Subcutaneous adipose tissue (tissue), 4 donors: Measurements from ENCODE around the gene PRDX1. TPM values are rescaled to one million over a fixed set of nuclear protein-coding genes. Genes with fewer than 3 reads are reported as not detected.

ENCODE experiments used
- CTCF ChIP-seq: fragments of 450-650 bp; IDR thresholded peaks from one replicate; pipeline ENCODE4 v1.5.1; 2016; ENCODE audit warnings: low read depth, mild to moderate bottlenecking, control low read depth, antibody characterized with exemption, moderate library complexity
- total RNA-seq, 4 donors: library from RNA; depleted of rRNA; stranded (reverse); fragments of >200 nt; gene quantifications; one replicate each; pipeline ENCODE4 v1.1.0, GENCODE V29; 2016

The PRDX1 gene
- total RNA-seq, 4 donors from 2014 or later, result 159 to 328 (median 216) TPM

- no peak for TF ChIP-seq CTCF
Measured at GRCh38 chr1:45512641-45513054, 9.0 kb downstream of the PRDX1 start.

- TF ChIP-seq CTCF, result no peak
Measured at GRCh38 chr1:45510972-45511527, 10.6 kb downstream of the PRDX1 start.

DNA sequence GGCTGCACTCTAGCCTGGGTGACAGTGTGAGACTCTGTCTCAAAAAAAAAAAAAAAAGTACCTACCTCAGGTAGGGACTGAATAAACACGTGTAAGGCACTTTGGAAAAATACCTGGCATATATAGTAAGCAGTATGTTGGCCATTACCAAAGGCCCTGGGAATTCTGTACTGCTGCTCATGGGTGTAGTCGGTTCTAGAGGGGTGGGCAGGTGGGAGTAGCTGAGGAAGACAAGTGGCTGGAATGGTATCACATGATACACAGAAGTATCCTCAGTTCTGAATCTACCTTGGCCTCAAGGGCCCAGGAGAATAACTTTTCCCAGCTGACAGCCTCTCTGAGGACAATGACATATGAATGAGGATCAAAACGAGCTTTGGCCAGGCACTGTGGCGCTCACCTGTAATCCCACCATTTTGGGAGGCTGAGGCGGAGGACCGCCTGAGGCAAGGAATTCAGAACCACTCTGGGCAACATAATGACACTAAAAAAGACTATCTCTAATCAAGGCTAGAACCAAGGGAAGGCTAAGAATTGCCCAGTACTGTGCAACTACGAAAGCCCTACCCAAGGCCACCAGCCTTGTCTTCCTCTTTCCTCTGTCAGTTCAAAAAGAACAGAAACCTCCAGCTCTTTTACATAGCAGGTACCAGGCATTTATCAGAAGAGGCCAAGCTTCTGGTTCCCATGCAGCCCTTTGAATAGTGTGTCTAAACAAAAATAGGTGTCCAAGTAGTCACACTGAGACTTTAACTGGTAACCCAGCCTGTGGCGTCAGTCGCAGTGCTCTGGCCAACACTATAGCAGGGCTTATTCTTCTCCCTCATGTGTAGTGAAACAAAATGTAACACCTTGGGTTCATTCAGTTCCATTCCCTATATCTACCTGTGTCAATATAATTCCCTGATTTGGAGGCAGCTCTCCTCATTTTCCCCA, 11.4 kb downstream of the PRDX1 start:
- TF ChIP-seq CTCF, result no peak

GRCh38 chr1:45508295-45509151, 13.2 kb downstream of the PRDX1 start:
- no peak for TF ChIP-seq CTCF

GRCh38 chr1:45507893-45508292, 13.8 kb downstream of the PRDX1 start:
- TF ChIP-seq CTCF, result no peak

GRCh38 chr1:45507195-45507594, 14.5 kb downstream of the PRDX1 start:
- no peak for TF ChIP-seq CTCF
